Activated T-cell treated with anti-CD3 and anti-CD28 coated beads, Interleukin-2, amount 50 U/mL, for 48 hours (primary cell): ENCODE data around the gene TTC21A.

Experiments
- DNase-seq, 2 experiments: peaks; one replicate each; pipeline ENCODE4 v3.0.0-alpha.2; 2020

The TTC21A gene

DNA sequence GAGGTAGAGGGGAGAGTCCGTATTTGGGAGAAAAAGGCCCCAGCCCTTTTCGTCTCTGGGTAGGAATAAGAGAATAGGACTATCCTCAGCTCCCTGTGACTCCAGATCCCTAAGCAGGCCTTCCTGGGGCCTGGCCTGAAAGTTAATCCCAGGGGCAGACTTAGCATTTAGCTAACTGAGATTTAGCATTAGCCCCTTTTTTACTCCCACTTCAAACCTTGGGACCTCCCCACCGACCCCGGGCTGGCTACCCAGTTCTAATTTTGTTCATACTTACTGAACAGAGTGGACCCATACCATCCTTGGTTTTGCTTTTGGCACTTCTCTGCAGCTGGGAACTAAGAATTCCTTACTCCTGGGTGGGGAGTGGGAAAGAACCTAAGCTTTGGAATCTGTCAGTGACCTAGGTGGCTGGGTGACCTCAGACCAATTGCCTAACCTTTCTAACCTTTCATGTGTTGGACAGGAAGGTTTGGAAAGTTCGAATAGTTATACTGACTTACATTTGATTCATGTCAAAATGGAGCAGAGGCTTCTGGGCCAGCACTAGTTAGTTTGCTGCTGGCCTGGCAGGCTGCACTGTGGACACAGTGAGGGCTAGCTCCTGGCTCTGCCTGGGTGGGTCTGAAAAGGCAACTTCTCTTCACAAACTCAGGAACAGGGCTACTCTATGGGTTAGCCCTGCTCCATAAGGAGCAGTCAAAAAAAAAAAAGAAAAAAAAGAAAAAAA, 11.6 kb downstream of the TTC21A start:
- no peak for DNase-seq

- DNase-seq, result no peak
These were observed 14.1 kb downstream of the TTC21A start for GRCh38 chr3:39121621-39122020.

DNA sequence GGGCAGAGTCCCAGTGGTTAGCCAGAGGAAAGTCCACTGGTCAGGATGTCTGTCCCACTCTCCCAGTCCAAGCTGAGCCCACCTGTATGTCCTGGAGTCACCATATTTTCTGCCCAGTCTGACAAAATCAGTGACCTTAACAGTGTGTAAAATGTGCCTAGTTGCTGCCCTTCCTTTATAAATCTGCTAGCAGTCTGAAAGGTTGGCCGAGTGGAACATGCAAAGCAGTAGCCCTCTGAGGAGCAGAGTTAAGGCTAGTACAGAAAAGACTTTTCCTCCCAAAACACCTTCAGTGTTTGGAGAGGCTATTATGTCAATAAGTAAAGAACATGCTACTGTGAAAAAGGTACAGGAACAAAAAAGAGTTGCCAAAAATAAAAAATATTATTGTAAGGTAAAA, 15.3 kb downstream of the TTC21A start:
- DNase-seq, result no peak

- DNase-seq, result no peak
These were observed 17.7 kb downstream of the TTC21A start for GRCh38 chr3:39124876-39125840.

GRCh38 chr3:39125841-39126500, 18.5 kb downstream of the TTC21A start:
- no peak for DNase-seq

DNA sequence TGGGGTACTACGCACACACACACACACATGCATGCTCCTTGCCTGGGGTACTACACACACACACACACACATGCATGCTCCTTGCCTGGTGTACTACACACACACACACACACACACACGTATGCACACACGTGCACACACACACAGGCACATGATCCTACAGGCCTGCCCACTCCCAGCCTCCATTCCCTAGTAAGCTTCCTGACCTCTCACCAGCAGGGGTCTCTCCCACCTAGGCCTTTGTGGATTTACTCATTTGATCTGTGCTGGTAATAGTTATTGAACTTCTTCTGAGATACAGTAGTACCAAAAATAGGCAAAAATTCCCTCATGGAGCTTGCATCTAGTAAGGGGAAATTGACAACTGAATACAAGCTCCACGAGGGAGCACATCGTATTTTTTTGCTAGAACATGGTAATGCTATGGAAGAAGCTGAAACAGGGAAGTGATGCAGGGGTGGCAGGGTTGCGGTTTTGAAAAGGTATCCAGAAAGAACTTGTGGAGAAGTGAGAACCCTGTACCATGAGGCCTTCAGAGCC, 19.1 kb downstream of the TTC21A start:
- DNase-seq, result peak; percentile 53 to 56

DNA sequence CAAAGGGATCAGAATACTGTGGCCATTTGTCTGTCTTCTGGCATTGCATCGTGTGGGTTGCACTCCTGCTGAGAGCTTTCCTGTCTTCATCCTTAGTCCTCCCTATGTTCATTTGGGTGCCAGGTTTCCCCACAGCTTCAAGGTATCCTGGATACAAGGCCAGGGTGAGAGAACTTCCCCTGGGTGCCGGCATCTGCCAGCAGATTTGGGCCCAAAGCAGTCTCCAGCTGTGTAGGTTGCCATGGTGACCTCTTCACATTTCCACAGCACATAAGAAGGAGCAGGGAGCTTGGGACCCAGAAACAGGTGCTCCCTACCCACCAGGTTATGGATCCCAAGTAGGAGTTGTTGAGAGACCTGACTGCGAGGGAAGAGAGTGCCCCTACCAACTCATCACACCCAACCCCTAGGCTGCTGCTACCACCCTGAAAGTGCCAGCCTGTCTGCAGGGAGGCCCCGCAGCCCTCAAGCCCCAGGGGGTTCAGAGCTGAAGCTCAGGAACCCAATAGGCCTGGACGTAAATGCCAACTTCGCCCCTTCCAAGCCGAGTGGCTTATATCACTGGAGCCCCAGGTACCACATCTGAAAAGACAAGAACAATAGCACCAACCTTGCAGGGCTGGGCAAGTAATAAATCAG, 19.9 kb downstream of the TTC21A start:
- DNase-seq, result no peak

- no peak for DNase-seq
These were observed 20.4 kb downstream of the TTC21A start for GRCh38 chr3:39127908-39128304.

GRCh38 chr3:39128951-39129350, 21.5 kb downstream of the TTC21A start:
- no peak for DNase-seq

DNA sequence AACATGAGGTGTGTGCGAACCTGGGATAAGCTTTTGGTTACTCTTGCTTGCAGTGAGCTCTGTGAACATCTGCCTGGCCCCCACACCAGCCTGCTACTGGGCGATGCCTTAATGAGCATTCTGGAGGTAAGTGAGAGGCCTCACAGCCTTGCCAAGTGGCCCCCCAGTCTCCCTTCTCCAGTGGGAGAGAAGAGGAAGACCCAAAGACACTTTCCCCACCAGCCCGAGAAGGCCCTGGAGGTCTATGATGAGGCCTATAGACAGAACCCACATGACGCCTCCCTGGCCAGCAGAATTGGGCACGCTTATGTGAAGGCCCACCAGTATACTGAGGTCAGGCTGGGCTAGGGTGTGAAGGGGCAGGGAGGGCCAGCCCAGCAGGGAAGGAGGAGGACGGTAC, 22.5 kb downstream of the TTC21A start:
- DNase-seq, result no peak

DNA sequence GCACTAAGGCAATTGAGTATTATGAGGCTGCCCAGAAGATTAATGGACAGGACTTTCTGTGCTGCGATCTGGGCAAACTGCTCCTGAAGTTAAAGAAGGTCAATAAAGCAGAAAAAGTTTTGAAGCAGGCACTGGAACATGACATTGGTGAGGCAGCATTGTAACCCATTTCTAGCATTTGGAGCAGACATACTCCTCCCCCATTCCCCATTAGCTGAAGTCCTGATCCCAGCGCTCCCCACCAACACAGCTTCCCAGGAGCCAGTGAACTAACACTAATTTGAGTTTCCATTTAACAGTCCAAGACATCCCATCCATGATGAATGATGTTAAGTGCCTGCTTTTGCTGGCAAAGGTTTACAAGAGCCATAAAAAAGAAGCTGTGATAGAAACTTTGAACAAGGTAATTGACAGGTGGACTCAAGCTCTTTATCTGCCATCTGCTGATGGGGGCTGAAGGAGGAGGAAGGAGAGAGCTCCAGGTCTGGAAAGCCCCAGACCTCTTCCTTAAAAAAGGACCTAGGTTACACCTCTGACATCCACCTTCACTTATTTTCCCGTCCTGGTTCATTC, 23.3 kb downstream of the TTC21A start:
- DNase-seq, result no peak

DNA sequence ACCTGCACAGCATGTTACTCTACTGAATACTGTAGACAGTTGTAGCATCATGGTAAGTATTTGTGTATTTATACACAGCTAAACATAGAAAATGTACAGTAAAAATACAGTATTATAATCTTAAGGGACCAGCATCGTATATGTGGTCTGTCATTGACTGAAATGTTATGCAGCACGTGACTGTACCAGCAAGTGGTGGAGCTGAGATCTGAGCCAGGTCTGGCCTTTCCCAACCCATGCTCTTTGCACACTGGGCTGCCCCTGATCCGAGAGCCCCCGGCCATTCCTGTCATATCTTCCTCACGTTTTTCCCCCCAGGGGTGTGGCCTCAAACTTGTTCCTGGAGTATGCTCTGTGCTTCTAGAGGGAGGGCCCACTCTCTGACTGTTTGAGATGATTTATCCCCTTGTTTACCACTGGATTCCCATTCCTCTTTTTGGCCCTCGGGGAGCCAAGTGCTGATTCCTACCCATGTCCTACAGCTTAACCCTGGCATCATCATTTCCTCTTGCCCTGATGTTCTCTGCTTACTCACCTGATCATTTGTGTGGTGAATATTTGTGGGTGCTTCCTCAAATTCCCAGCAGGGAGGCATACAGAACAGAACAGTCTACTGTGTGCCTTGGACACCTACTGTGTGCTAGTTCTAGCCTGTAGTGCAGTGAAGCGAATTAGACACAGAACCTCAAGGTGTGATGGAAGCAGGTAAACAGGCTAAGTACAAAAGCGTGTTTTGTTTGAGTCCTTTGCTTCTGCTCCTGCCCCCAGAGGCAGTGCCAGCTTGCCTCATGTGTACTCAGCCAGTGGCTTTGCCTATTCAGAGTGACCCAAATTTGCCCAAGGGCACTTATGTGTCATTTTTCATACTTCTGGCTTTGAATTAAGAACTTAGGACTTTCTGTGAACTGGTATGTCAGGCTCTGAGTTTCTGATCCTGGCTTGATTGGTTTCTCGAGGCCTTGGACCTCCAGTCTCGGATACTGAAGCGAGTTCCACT, 24.9 kb downstream of the TTC21A start:
- DNase-seq, result no peak

DNA sequence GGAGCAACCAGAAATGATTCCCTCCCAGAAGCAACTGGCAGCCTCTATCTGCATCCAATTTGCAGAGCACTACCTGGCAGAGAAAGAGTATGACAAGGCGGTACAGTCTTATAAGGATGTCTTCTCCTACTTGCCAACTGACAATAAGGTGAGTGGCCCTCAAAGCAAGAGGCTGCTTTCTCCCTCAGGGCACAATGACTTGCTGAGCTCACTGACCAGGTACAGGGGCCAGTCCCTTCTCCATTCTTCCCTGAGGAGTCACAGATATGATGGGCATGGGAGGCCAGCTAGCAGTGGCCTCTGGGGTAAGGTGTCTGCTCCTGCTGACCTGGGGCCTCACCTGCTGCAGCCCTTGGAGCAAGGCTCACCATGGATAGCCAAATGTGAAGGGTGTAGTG, 25.6 kb downstream of the TTC21A start:
- no peak for DNase-seq

- DNase-seq, result no peak
These were observed 26.3 kb downstream of the TTC21A start for GRCh38 chr3:39133822-39134221.

DNA sequence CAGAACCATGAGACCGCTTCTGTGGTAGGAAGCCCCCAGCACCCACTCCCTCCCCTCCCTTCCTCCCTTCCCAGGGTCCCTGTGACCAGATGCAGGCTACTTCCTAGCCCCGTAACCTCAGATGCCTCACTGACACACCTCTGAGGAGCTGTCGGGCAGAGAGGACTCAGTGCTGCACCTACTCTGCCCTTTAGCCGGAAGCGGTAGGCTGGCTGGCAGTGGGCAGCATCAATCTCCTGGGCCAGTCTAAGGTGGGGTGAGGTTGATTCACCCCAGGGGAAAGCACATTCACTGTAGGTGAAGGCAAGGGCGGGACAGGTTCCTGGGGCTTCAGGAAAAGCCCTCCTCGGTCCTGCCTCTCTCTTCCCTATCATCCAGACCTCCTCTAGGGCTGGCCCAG, 26.8 kb downstream of the TTC21A start:
- DNase-seq, result no peak

GRCh38 chr3:39135170-39135805, 27.8 kb downstream of the TTC21A start:
- DNase-seq, result no peak

GRCh38 chr3:39136533-39137434, 29.3 kb downstream of the TTC21A start:
- no peak for DNase-seq

DNA sequence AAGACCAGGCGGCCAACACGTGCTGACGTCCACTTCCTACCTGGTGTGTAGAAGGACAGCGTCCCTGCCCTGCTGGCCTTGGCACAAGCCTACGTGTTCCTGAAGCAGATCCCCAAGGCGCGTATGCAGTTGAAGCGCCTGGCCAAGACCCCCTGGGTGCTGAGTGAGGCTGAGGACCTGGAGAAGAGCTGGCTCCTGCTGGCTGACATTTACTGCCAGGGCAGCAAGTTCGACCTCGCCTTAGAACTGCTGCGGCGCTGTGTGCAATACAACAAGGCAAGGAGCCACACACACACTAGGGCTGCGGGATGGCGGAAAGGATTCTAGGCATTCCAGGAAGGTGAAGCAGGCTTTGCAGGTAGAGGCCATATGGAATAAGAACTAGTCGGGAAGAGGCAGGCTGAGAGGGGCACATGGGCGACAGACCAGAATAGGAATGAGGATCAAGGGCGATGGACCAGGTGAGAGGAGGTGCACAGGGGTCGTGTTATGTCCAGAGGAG, 30.0 kb downstream of the TTC21A start:
- no peak for DNase-seq
